ENCODE measurements around the gene TRIP6.
"Not testable (repeated sequence)": the region's sequence is repeated elsewhere in the genome, so short reads cannot be mapped to it uniquely, and the experiment has no call there.

The TRIP6 gene

GRCh38 chr7:100919779-100920437, 52.7 kb downstream of the TRIP6 start:
- not testable (repeated sequence) for DNase-seq

DNA sequence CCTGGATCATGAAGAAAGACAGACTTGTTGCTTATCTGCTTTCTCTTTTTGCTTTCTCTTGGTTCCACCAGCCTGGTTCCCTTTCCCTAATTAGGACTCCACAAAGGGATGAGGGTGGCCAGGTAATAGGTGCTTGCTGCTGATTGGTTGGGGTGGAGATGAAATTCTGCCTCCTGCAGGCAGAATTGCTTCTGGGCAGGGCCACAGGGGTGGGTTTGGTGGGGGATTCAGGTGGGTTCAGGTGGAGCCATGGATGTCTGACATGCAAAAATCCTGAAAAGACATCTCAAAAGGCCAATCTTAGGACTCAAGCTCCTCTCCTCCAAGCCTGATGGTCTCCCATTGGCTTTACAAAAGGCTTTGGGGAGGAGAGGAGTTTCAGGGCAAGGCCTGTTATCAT, 53.9 kb downstream of the TRIP6 start:
- no peak for DNase-seq

Data from COR-L47 (cell line).